GM04503 (cell line): Measurements from ENCODE around the gene TMEM245.

ENCODE experiments used
- DNase-seq: peaks from one replicate; pipeline ENCODE4 v3.0.0-alpha.2; 2012; ENCODE audit warnings: low read depth

The TMEM245 gene

DNA sequence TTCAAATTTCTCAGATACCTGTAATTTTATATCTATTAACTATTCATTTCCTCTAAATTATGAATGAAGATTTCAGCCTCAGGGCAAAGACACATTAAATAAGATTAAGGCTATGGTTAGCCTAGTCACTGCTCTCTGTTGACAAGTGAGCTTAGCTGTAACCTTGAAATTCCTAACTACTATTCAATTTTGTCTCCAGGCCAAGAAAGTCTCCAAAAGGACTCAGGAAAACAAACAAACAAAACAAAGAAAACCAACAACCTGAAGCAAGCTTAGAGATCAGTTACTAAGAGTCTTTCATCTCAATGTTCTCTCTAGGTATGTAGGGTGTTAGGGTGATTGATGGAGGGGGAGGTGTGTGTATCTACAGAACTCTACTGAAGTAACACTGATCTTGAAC lies 96.9 kb downstream of the TMEM245 start:
- no peak for DNase-seq

DNA sequence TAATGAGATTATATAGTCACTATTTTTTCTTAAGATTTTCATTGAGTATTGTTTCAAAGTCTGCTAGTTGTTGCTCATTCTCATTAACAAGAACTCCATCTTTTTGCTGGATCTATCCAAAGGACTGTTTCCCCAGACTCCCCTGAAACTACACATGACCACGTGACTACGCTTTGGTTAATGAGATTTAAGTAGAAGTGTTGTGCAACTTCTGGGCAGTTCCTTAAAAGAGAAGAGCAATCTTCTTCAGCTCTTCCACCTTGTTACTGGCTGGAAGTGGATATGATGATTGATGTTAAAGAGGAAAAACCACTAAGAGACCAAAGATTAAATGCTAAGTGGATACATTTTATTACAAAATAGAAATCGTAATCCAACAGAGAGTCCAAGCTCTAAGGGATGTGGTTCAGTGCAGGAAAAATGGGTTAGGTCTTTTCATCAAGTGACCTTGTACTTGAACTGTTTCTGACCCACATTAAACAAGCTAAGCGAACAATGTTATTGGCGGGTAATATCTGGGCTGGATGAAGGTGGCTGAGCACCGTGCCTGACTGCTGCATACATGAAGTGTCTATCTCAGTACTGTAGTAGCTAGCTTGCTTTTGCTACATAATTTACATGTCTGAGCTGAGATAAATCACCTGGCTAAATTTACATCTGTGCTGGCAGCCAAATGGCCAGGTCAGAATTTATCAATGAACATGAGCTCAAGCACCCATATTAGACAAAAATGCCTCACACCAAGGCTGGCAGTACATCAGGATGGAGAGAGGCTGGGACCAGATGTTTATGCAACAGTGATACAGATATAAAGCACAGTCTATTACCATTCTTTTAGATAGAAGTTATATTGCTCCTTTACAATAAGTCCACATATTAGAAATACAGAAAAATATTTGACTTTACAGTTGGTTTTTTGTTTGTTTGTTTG lies 98.9 kb downstream of the TMEM245 start:
- no peak for DNase-seq

DNA sequence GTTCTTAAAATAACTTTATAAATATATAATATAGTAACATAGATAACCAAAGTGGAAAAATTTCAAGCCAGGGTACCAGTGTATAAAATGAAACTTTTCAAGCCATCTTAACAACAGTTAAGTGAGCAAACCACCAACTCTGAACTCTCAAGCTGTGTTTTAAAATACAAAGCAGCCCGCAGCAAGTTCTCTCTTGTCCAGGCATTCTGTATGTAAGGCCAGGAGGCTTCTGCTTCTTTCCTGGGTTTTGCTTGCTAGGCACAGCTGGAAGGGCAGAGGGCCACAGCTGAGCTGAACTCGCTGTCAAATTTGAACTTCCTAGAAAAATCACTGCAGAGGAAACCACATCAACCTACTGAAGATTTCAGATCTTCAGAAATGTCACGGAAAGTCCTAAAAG lies 99.6 kb downstream of the TMEM245 start:
- no peak for DNase-seq

DNA sequence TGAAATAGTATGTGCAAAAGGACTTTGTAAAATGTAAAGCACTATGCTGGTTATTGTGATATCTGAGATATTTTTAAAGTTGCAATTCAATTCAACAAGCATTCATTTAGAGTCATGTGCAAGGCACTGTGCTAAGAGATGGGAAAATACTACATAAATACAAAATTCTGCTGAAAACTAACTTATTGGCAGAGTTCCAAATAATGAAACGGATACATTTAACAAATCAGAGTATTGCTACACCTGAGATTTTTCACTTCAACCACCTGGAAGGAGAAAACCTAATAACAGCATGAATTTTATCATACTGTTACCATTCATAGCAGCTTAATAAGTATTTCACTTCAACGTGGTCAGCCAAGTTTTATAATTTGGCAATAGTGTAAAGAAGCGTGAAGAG lies 100.3 kb downstream of the TMEM245 start:
- no peak for DNase-seq

DNA sequence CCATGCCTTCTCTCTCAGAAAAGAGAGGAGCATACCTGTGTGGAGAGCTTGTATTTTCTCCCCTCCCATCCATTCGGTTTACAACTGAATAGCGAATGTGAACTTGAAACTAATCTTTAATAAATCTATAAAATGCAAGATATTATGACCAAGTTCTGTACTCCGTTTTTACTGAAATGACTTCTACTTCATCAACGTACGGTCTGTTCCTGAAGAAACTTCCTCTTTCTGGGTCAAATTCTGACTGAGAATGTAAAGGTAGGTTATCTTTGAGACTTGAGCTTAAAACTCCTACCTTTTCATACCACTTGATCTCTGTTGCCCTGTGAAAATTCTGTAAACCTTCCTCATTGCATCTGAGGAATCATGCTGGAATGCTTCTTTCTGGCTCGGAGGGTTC lies 102.3 kb downstream of the TMEM245 start:
- no peak for DNase-seq

DNA sequence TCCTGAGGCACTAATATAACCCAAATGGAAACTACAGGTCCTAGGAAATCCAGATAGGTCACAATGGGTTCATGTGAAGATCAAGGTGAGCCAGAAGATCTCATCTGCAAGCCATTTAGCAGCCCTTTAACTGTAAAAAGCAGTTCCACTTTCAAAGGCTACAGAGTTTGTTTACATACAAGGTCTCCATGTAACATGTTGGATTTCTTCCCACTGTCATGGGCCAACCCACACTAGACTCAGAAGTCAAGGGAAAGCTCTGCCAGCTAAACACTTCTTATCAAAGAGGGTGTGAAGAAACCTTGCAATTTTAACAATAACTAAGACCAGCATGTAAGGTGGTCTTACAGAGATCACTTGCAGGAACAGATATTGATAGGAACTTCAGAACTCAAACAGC lies 102.7 kb downstream of the TMEM245 start:
- no peak for DNase-seq

DNA sequence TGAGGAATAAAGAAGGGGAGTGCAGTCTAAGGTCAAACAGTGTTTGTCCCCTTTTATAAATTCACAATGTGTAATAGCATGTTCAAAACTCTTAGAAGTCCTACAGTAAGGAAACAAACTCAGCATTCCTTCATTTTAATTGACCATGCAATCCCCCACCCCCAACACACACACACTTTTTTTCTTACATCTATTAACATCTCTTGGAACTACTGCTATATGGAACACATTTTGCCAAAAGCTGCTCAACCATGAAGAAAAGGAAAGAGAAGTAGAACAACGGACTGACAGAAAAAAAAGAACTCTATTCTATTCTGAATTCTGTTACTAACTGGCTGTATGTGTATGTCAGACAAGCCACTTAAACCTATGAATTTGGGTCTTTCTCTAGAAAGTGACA lies 103.6 kb downstream of the TMEM245 start:
- DNase-seq: no peak

DNA sequence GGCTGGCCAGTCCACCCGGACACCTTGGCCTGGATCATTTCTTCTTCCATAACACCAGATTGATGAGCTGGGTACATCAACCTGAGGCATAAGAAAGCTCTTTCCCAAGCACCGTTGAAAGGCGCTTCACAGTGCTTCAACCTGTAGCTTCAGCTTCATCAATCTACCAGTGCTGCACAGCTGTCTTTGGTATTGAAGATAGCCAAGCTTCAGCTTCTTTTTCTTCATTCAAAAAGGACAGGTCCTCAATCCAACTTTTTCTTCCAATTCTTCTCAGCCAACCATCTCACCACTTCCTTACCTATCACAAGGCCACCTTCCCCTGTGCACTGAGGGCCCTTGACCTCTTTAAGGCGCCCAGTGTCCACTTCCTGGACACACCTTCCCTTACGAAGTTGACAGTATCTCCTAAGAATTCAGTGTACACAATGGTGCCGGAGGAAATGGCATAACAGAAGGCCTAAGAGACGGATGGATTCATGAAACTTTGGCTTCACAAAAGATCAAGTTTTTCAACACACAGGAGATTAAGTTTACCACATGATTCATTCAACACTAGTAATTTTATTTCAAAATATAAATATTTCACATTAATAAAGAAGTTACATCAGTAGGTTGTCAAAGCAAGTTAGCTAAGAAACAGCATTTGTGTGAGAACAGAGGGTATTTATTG lies 105.0 kb downstream of the TMEM245 start:
- DNase-seq: no peak

DNA sequence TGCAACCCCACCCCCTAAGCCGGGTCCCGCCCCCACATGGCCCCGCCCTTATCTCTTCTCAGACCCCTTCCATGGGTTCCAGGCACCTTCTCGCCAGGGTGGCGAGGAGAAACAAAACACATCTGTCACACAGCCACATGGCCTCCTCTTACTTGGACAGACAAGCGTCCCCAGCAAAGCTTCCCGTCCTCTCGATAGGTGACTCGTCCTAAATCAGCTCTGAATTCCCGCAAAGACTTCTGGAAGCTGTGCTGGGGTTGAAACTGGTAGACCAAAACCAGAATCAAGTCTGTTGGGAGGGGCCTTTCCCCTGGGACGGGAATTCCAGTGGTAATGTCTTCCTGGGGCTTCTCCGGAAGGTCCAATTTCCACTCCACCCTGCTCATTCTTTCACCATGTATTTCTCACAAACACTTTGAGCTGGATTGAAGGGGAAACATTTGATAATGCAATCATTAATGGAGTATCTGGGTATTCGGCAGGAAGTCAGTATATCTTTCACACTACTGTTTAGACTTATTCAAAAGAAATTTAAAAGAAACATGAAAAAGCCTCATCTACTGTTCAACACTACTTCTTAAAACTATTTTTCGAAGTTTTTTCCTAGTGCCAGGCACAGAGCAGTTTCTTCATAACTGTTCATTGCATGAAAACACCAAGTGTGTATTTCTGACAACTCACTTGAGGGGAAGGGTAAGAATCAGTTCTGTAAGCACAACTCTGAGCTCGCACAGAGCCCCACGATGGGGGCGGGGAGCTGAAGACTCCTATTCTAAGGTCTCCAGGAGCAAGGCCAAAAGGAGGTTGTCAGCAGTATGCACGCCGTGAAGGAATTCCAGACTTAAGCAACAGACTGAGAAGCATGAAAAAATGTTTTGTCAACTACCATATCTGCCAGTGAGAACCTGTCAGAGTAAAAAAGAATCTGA lies 105.8 kb downstream of the TMEM245 start:
- DNase-seq: peak; percentile 39

DNA sequence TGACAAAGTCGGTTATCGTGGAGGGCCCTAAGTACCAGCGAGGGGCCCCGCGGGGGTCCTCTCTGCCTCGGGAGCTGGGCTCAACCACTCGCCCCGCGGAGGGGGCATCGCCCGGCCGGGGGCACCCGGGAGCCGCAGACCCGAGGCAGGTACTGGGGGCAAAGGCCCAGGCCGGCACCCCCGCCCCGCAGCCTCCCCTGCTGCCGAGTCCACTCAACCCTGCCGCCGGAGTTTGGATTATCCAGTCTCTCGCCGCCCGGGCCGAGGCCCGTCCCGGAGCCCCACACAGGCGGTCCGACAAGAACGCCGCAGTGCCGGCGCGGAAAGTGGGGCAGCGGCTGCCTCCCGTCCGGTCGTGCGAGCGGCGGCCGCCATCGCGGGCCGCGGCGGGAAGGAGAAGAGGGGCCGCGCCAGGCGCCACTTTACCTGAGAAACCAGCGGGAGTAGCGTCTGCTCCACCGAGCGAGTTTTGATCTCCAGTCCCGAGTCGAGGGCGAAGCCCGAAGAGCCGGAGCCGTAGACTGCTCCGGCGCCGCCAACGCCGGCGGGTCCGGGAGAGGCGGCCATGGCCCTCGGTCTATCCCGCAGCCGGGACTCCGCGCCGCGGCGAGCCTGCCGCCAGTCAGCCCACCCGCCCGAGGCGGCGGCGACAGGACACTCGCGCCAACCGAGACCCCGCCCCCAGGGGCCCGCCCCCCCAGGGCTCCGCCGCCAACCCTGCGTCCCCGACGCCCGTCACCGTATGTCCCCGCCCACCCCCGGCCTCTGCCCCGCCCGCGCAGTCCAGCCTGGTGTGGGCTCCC lies 106.7 kb downstream of the TMEM245 start, which contains the start of gene CTNNAL1:
CTNNAL1 (minus strand) TSS at position 624 of the 803 bp plus-strand sequence; CDS start at position 567, 57 bp downstream.
- no peak for DNase-seq

DNA sequence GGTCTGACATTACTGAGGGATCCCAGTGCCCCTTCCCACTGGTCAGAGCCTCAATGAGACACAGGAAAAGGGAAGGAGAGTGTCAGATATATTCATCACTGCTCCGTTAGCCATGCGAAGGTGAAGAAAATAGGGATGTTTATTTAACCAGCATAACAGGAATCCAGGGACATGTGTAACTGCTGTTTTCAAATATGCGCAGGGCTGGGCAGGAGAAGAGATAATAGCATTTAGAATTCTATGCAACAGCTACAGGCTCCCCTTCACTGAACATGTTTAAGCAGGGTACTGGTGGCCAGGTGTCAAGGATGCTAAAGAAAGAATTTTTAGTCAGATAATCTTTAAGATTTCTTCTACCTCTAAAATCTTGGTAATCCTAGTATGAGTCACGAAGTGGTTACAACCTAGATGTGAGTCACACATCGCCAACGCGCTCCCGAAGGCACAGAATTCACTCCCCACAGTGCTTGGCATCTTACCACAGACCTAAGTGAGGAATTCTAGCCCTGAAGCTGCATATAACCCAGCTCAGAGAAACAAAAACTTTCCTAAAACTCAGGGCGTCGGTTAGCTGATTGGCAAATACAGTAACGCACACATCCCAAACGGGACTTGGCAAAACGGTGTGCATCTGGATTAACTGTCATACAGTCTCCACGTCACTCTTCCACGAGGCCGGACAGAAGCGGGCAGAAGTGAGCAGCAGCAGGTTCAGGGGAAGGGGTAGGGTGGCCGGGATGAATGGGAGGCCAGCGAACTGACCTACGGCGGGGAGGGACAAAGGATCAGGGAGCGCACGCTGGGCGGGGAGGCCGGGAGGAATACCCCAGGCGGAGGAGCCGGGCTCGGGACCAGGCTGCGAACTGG lies 107.5 kb downstream of the TMEM245 start:
- DNase-seq: peak; percentile 90

DNA sequence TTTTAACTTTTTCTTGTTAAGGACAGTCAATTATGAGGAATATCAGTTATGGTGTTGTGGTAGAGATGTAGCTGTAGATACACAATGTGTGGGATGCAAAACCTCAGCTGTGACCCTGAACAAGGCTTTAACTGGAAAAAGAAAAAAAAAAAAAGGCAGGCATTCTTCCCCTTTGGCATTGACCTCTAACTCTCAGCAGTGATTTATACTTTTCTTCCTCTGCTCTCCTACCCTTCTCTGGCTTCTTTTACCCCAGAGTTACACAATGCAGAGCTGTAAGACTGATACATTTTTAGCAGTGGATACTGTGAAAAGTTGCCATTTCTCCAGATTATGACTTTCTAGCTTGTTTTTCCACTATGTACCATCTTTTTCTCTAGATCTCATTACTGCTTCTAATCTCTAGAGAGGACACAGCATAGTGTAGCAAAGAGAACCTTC lies 108.5 kb downstream of the TMEM245 start:
- no peak for DNase-seq

DNA sequence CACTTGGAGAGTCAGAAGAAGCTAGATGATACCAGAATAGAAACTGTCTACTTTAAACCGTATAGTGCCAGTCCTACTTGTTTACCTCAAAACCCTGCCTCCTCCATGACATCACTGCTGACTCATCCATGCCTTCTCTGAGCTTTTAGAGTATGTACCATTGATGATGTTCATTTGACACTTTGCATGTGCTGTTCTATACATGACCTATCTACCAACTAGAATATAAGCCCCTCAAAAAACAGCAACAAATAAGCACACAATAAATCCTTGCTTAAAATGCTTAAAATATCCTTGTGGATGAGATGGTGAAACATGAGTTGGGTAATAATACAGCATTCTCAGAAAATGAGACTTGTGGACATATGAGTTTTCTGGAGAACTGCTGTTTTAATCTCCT lies 109.0 kb downstream of the TMEM245 start:
- no peak for DNase-seq

DNA sequence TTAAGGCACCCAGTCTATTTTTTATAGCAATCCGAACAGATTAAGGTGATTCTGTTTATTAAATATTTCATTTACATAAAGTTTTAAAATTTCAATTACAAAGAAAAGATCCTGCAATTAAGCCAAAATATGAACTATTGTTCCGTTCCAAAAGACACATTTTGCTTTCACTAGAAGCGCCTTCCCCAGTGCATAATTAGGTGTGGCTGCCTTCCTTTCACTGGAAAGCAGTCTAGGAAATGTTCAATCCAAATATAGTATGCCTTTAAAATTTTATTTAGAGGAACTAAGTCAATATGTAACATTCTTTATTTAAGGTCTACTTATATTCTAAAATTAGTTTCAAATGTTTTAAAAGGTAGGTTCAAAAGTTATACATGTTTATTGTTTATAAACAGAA lies 114.1 kb downstream of the TMEM245 start:
- no peak for DNase-seq

DNA sequence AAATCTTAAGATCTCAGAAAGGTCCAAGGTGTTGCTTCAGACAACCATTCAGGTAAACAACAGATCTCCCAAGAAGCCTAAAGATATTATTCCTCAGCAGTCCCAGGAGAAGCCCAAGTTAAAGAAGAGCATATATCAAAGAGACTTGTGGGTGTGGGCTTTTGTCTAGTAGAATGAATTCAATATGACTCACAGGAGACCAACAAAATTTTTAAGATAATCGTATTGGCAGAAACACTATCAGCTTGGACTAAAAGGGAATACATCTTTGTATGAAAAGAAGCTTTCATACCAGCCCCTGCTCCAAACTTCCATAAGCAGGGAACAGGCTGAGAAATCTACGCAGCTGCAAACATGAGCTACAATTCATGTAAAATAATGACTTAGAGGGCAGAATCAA lies 116.6 kb downstream of the TMEM245 start:
- no peak for DNase-seq

DNA sequence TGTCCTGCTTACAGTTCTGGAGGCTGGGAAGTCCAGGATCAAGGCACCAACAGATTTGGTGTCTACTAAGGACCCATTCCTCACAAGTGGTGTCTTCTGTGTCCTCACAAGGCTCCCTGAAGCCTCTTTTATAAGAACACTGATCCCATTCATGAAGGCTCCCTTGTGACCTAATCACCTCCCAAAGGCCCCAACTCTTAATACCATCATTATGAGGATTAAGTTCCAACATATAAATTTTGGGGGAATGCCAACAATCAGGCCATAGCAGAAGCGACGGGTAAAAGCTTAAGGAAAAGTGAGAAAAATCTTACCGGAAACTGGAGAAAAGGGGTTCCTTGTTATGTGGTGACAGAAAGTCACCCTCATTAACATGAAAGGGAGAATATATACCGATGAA lies 117.6 kb downstream of the TMEM245 start:
- no peak for DNase-seq

DNA sequence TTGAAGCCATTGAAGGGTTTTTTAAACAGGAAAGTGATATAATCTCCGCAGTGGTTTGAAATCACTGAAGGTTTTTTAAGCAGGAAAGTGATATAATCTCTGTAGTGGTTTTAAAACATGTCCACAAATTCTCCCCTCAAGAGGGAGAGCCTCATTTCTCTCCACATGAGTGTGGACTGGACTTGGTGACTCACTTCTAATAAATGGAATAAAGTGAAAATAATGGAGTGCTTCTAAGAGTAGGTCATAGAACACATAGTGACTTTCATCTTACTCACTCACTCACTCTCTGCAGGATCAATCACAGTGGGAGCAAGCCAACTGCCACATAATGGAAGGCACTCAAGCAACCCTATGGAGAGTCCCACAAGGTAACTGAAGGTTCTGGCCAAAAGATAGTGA lies 118.5 kb downstream of the TMEM245 start:
- DNase-seq: peak; percentile 67

DNA sequence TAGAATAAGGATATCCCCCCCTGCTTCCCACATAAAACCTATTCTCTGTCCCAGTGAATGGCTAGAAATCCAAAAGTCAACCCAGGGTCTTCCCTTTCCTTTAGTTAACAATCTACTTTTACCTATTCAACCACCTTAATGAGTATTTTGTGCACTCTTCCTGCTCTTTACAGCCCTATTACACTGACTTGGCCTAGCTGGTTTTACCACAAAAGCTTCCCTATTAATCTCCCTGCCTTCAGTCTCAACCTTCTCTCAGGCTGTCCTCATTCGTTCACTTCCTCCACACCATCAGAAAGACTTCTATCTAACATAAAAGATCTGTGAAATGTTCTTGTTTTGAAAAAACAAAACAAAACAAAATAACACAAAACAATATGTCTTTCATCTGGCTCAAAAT lies 122.6 kb downstream of the TMEM245 start:
- no peak for DNase-seq

DNA sequence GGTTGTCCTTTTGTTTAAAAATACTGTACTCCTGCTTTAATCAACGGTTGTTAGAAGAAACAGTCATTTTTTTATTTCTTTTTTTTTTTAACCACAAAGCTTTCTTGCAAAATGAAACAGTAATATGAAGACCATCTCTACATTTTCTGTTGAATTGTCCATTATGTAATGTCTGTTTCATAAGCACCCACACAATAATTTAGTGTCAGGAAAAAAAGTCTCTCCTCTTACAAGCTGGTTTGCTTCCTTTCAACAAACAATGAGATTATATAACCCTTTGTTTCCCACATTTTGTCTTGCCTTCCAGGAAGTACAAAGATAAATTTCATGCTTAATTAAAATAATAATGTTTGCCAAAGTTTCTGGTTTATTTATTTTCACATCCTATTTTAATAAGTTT lies 123.1 kb downstream of the TMEM245 start:
- no peak for DNase-seq

DNA sequence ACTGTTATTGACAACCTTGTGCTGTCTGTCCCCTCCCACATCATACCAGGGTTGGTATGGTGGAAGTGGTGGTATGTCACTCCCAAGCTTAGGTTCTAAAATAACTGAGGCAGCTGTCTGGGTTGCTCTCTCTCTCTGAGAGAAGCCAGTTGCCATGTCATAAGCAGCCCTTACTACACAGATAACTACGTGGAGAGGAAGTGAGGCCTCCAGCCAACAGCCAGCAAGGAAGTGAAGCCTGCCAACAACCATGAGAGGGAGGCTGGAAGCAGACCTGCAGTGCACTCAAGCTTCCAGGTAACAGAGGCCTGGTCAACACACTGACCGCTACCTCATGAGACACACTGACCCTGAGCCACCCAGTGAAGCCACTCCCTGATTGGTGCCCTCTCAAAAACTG lies 125.1 kb downstream of the TMEM245 start:
- DNase-seq: no peak
